ENCODE measurements around the gene KLHDC2.

- TF ChIP-seq CTCF (IDR thresholded peaks at IDR 0.05) (no peak), POLR2A (IDR thresholded peaks at IDR 0.05) (no peak)
These were observed 22.8 kb upstream of the KLHDC2 start for GRCh38 chr14:49745191-49745590.
